T47D (cell line): Measurements from ENCODE around the gene DISP3.

Experiments used
- DNase-seq, 2 experiments: peaks; one replicate each; pipeline versions ENCODE4 v3.0.0 to v3.0.0-alpha.2; 2011 to 2012; ENCODE audit warnings: low read depth in 1 of 2, low spot score in 1 of 2
- JUND ChIP-seq: IDR thresholded peaks from 2 replicates; pipeline ENCODE4 v1.6.1; 2012; ENCODE audit warnings: low read depth
- in situ Hi-C: cut with HindIII; loops from 2 replicates; pipeline ENCODE4 v1.10.0; 2016; ENCODE audit warnings: low sequenced_read_pairs, low pct_unique_long_range_greater_than_20kb

DISP3 gene

DNA sequence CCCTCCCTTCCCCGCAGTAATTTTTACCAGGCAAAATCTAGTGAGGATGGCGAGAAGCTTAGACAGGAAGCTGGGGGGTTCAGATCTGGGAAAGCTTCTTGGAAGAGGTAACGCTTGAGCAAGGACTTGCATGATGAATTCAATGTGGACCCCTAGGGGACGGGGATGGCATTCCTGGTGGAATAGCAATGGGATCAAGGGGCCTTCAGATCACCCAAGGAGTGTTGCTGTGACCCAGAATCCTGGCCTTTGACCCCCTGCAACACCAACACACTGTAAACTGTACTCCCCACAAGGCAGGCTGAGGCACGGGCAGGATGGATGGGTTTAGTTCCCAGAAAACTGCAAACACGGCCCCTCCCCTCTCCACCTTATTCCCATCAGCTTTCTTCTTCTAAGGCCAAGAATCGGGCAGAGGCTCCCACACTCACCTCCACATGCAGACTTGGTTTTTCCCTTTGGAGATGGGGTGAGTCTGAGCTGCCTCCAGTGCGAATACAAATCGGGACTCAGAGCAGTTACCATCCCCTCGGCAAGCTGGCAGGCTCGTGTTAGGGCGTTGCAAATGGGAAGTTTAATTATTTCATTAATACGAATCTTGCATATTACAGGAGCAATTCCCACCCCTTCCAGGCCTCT lies 20.1 kb downstream of the DISP3 start:
- in situ Hi-C loops: no loop called here
- no peak for TF ChIP-seq JUND
- no peak for DNase-seq

DNA sequence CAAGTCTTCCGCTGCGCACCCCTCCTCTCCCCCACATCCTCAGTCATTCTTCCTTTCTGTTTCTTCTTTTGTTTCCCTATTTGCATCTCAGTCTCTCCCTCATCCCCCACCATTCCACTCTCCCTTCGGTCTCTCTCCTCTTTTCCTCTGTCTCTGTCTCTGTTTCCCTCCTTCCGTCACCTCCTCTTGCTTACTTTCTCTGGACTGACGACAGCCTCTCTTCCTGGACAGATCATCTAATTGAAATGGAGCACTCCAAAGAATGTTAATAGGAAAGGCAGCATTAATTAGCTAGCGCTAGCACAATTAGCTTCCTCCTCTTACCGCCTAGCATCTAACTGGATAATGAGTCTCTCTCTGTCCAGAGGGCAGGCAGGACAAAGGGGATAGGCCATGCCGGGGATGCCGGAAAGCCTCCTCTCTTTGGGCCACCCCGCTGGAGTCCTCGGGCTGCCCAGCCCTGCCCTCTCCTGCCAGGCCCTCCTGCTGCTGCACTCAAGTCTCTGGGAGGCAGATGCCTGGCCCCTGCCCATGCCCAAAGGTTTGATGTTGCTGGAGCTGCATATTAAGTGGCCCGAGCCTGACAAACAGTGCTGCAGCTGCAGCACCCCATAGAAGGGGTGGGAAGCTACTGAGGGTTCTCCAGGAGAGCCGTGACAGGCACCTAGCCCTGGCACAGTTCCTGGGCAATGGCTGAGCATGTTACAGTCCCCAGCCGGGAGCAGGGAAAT lies 20.8 kb downstream of the DISP3 start:
- in situ Hi-C loops: no loop called here
- no peak for DNase-seq
- TF ChIP-seq JUND: no peak

DNA sequence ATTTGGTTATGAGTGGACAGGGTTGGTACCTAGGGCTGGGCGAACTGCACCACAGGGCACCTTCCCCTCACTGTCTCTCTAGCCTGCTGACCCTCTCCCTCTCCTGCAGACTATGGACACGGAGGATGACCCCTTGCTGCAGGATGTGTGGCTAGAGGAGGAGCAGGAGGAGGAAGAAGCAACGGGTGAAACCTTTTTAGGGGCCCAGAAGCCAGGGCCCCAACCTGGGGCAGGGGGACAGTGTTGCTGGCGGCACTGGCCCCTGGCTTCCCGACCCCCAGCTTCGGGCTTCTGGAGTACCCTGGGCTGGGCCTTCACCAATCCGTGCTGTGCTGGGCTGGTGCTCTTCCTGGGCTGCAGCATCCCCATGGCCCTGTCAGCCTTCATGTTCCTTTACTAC lies 21.9 kb downstream of the DISP3 start:
- in situ Hi-C loops: no loop called here
- TF ChIP-seq JUND: no peak

DNA sequence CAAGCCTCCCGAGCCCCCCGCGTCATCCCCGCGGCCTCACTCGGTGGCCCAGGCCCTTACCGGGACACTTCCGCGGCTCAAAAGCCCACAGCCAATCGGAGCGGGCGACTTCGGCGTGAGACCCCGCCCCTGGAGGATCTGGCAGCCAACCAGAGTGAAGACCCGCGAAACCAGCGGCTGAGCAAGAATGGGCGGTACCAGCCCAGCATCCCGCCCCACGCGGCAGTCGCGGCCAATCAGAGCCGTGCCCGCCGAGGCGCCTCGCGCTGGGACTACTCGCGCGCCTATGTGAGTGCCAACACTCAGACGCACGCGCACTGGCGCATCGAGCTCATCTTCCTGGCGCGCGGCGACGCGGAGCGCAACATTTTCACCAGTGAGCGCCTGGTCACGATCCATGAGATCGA lies 22.5 kb downstream of the DISP3 start:
- no peak for DNase-seq
- no peak for TF ChIP-seq JUND
- in situ Hi-C loops: no loop called here

More for the DNA sequence above, 21.9 kb downstream of the DISP3 start:
- DNase-seq: no peak

DNA sequence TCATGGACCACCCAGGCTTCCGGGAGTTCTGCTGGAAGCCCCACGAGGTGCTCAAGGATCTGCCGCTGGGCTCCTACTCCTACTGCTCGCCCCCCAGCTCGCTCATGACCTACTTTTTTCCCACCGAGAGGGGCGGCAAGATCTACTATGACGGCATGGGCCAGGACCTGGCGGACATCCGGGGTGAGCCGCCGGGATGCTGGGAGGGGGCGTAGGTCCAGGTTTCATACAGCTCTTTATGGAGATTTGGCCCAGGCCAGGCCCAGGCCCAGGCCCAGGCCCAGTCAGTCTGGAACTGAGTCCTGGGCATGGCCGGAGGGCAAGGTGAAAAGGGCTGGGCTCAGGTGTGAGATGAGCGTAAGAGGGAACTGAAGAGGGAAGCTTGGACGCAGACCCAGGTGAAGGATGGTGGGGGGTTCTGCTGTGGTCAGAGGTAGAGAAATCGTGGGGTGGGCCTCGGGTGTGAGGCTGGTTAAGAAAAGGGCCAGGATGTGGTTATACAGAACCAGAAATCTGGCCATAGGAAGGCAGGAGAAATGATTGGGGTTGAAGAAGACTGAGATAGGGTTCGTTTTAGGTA lies 23.0 kb downstream of the DISP3 start:
- in situ Hi-C loops: no loop called here
- DNase-seq: no peak
- TF ChIP-seq JUND: no peak

DNA sequence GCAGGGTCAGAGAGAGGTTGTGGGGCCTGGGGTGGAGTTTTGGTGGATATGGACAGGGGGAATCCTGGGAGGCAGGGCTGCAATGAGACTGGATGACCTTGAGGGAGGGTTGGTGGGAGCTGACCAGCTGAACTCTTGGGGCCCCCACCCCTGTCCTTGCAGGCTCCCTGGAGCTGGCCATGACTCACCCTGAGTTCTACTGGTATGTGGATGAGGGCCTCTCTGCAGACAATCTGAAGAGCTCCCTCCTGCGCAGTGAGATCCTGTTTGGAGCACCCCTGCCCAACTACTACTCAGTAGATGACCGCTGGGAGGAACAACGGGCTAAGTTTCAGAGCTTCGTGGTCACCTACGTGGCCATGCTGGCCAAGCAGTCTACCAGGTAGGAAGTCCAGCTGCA lies 23.6 kb downstream of the DISP3 start:
- in situ Hi-C loops: no loop called here
- no peak for TF ChIP-seq JUND
- no peak for DNase-seq

DNA sequence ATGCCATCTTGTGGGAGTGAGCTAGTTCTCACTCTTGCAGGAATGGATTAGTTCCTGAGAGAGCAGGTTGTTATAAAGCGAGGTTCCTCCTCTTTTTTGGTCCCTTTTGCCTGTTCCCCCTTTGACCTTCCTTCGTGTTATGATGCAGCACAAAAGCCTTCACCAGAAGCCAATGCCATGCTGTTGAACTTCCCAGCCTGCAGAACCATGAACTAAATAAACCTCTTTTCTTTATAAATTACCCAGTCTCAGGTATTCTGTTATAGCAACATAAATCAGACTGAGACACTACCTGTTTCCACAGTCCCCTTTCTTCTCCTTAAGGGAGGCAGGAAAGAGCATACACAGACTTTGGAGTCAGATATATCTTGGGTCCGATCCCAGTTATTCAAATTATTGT lies 25.6 kb downstream of the DISP3 start:
- in situ Hi-C loops: no loop called here
- no peak for TF ChIP-seq JUND

DNA sequence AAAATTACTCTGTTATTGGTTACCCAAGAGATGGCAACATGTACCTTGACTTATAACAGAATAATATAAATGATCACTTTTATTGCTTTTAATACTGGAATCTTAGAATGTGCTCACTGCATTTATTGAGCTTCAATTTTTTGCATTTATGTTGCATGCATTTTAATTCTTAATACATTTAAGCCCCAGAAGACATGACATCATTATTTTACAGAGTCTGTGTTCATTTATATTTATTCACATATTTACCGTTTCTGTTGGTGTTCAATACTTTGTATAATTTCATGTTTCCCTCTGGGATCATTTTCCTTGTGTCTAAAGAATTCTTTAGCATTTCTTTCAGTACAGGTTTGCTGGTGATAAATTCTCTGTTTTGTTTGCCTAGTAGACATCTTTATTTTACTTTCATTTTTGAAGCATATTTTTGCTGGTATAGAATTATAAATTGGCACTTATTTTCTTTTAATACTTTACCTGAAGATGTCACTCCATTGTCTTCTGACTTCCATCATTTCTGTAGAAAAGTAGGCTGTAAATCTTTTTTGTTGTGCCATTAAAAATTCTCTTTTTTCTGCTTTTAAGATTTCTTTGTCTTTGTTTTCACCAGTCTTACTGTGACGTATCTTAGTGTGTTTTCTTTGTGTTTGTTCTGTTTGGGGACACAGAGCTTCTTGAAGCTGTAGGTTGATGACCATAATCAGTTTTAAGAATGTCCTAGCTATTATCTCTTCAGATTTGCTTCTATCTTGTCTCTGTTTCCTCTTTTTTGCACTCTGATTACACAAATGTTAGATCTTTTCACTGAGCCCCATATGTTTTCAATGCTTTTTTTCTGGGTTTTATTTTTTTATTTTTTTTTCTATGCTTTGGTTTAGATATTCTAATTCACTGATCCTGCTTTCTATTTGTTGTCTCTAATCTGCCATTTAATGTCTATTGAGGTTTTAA lies 26.9 kb downstream of the DISP3 start:
- in situ Hi-C loops: no loop called here
- no peak for TF ChIP-seq JUND
- no peak for DNase-seq

More for the DNA sequence above, 25.6 kb downstream of the DISP3 start:
- no peak for DNase-seq

DNA sequence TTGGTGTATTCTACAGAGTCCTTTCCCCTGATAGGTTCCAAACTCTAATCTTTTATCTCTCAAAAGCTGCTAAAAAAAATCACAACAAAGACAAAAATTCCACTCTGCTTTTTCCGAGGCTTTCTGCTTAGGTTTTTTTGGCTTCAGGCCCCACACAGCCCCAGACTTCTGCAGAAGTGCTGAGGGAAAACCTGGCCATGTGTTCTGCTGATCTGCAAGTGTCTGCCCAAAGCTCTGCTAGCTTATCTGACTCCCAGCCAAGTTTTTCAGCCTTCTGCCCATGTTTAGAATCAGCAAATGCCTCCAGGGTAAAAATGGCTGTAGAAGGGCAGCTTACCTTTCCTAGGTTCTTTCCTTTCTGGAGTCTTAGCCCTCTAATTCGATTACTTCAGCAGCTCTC lies 28.4 kb downstream of the DISP3 start:
- in situ Hi-C loops: no loop called here
- no peak for DNase-seq
- no peak for TF ChIP-seq JUND

DNA sequence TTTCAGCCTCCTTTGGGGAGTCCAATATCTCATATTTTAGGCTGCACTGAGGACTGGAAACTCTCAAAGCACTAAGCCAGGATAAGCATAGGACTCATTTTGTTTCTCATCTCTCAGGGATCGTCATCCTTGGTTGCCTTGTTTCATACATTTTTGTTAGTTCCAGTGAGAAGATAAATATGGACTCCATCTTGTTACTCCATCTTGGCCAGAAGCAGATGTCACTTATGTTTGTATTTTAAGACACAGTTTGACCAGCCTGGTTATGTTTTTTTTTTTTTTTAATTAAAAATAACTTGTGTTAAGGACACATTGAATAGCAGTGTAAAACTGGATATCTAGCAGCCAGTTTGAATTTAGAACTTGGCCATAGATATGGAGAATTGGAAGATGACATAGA lies 34.7 kb downstream of the DISP3 start:
- no peak for TF ChIP-seq JUND
- no peak for DNase-seq
- in situ Hi-C loops: no loop called here

DNA sequence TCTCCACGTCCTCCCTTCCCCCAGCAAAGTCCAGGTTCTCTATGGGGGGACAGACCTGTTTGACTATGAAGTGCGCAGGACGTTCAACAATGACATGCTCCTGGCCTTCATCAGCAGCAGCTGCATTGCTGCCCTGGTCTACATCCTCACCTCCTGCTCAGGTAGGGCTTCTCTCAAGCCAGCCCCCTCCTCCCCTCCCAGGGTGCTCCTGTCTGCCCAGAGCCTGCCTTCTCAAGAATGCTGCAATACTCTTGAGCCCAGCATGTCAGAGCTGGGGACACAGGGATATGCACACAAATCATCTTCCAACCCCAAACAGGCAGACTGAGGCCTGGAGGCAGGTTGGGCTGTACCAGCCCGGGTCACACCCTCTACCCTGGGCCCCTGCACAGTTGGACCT lies 35.4 kb downstream of the DISP3 start:
- DNase-seq: no peak
- TF ChIP-seq JUND: no peak
- in situ Hi-C loops: no loop called here
